Epithelial cell of esophagus (primary cell): ENCODE data around the gene TJP3.

ENCODE experiments used
- DNase-seq: peaks from one replicate; pipeline ENCODE4 v3.0.0; 2010; ENCODE audit warnings: low read depth
- H3K4me3 ChIP-seq: 2 replicates; pipeline ENCODE4 v1.5.1; 2011; ENCODE audit warnings: mild to moderate bottlenecking, low read length, control low read depth
- TF ChIP-seq, protein P1 (sequence below): IDR thresholded peaks from 2 replicates; pipeline ENCODE4 v1.5.1; 2011; ENCODE audit warnings: low read depth, mild to moderate bottlenecking, low read length, control low read depth, inconsistent platforms; ENCODE audit not compliant: insufficient read depth; ENCODE audit errors: missing control alignments

Gene TJP3

DNA sequence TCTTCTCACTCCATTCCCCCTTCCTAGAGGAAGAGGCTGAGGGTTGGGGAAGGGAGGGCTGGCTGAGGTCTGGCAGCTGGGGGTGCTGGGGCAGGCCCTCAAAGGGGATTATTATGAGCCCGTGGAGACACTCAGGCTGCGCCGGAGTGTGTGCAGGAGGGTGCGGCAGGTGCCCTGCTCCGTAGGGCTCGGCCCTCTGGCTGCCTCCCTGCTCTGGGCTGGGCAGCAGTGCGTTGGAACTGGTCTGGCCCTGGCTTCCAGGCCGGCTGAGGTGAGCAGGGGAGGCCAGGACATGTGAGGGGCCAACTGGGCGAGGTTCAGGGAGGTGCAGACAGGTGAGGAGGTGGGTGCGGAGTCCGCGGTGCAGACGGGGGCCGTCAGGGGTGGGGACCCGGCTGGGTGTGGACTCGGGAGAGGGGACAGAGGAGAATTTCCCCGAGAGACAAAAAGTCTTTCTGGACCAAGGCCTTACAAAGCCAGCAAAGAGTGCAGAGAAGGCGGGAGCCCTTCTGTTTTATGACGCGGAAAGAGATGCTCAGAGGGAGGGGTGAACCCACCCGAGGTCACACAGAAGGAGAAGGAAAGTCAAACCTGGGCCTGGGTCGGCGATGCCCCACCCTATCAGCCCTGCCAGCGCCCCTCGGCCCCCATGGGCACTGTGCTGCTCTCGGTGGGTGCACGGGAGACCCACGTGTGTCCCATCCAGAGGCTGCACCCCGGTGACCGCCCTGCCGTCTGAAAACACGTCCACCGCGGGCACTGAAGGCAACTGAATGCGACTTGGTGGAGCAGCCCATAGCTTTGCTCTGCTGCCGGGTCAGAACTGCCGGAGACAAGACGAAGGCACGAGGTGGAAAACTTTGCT is 38.9 kb upstream of the TJP3 start:
- no peak overlapping the region for H3K4me3 ChIP-seq
- TF ChIP-seq, protein P1, sequence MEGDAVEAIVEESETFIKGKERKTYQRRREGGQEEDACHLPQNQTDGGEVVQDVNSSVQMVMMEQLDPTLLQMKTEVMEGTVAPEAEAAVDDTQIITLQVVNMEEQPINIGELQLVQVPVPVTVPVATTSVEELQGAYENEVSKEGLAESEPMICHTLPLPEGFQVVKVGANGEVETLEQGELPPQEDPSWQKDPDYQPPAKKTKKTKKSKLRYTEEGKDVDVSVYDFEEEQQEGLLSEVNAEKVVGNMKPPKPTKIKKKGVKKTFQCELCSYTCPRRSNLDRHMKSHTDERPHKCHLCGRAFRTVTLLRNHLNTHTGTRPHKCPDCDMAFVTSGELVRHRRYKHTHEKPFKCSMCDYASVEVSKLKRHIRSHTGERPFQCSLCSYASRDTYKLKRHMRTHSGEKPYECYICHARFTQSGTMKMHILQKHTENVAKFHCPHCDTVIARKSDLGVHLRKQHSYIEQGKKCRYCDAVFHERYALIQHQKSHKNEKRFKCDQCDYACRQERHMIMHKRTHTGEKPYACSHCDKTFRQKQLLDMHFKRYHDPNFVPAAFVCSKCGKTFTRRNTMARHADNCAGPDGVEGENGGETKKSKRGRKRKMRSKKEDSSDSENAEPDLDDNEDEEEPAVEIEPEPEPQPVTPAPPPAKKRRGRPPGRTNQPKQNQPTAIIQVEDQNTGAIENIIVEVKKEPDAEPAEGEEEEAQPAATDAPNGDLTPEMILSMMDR, result no peak
- DNase-seq, result no peak

GRCh38 chr19:3669947-3670795 is 38.0 kb upstream of the TJP3 start:
- TF ChIP-seq, protein P1, result no peak
- no peak for DNase-seq
- no peak overlapping the region for H3K4me3 ChIP-seq

DNA sequence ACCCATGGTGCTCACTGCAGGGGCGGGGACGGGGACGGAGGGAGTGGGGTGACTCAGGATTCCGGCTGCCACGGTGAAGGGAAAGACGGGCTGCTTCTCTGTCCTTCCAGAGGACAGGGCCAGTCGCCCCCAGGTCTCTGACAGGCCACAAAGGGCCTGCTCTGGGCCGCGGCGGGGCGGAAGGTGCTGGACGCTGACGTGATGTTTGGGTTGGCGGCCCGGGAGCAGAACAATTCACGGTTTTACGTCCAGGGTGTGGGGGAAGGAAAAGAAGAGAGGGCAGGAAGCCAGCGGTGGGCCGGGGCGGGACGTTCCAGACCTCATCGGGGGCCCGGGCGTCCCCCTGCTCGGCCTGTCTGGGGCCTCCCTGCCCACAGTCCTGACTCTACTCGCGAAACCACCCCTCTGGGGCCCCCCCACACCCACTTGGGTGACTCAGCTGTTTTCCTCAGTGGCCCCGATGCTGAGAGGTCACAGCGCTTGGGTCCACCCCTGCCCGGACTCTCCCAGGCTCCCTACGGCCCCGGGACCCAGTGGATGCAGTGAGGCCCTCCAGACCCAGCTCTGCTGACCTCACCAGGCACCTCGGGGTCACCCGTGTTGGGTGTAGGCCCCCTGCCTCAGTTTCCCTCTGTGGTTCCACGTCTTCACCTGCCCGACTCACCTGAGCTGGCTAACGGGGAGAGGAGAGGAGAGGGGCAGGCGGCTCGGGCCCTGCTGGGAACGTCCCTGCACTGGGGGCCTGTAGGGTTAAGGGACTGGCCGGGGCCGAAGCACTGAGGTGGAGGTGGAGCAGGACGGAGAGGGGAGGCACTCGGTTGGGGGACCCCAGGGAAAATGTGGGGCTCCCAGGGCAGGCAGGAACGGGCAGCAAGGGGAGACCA is 37.1 kb upstream of the TJP3 start:
- TF ChIP-seq, protein P1, result no peak
- DNase-seq, result no peak
- no peak overlapping the region for H3K4me3 ChIP-seq

- TF ChIP-seq, protein P1, result no peak
- no peak overlapping the region for H3K4me3 ChIP-seq
- DNase-seq, result no peak
Observed at GRCh38 chr19:3671680-3672574, 36.3 kb upstream of the TJP3 start.

DNA sequence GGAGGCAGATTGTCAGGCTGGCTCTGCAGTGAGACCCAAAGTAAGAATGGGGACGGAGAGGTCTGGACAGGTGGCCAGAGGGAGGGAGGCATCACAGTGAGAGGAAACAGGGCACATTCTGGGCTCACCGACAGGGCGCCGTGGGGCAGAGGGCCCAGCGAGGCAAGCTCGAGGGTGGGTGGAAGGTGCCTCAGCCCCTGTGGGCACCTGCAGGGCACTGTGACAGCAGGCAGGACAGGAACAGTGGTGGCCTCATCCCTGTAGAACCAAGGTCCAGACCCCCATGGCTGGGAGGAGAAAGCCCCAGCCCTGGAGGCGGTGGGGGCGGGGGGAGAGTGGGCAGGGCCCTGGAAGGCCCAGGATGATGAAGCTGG is 35.6 kb upstream of the TJP3 start:
- no peak overlapping the region for H3K4me3 ChIP-seq
- TF ChIP-seq, protein P1, result no peak
- no peak for DNase-seq

- no peak for DNase-seq
- TF ChIP-seq, protein P1, result no peak
- H3K4me3 ChIP-seq, result no peak overlapping the region
Observed at GRCh38 chr19:3672993-3673392, 35.2 kb upstream of the TJP3 start.
